ENCODE data around the gene AVEN.

DNA sequence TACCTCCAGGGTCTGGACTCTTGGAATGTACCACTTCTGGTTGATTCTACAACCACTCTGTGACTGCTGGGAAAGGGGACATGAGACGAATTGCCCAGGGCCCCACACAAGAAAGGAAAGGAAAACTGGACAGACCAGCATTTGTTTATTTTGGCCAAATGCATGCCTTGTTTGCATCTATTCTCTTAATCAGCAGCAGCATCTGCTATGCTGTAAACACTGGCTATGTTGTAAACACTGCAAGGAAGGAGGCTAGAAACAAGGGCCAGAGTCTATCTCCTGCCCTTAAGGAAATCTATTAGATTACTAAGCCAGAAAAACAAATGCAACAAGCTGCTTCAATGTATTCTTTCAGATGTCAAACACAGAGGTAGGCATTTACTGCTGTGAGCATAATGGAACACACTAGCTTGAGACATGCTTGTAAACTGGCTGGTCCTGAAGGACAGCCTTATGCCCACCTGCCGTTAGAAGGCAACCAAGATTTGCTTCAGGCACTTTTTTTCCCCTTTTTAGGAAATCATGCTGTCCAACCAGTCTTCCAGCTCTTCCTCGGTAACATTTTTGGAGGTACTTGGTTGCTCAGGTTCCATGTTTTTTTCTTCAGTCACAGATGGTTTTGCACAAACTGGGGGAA, 172.8 kb downstream of the AVEN start:
- no peak for TF ChIP-seq ZNF384 (IDR thresholded peaks at IDR 0.05)
- no peak for TF ChIP-seq TARDBP (IDR thresholded peaks at IDR 0.05)
- TF ChIP-seq NFRKB (IDR thresholded peaks at IDR 0.05) = no peak
- no peak for TF ChIP-seq SP1 (IDR thresholded peaks at IDR 0.05)
- TF ChIP-seq SUZ12 (IDR thresholded peaks at IDR 0.05) = no peak
- no peak for TF ChIP-seq FOXM1 (IDR thresholded peaks at IDR 0.05; ENCODE audit: borderline replicate concordance)
- TF ChIP-seq FOXA1 (IDR thresholded peaks at IDR 0.05) = no peak
- no peak for TF ChIP-seq FOXK2 (IDR thresholded peaks at IDR 0.05)
- TF ChIP-seq CTBP1 (IDR thresholded peaks at IDR 0.05; ENCODE audit: borderline replicate concordance) = no peak
- TF ChIP-seq BHLHE40 (IDR thresholded peaks at IDR 0.05; ENCODE audit: borderline replicate concordance) = no peak
- TF ChIP-seq LEF1 (IDR thresholded peaks at IDR 0.05; ENCODE audit: borderline replicate concordance) = no peak
- TF ChIP-seq, protein P1, sequence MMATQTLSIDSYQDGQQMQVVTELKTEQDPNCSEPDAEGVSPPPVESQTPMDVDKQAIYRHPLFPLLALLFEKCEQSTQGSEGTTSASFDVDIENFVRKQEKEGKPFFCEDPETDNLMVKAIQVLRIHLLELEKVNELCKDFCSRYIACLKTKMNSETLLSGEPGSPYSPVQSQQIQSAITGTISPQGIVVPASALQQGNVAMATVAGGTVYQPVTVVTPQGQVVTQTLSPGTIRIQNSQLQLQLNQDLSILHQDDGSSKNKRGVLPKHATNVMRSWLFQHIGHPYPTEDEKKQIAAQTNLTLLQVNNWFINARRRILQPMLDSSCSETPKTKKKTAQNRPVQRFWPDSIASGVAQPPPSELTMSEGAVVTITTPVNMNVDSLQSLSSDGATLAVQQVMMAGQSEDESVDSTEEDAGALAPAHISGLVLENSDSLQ (IDR thresholded peaks at IDR 0.05) = no peak
